Measurements from ENCODE around the gene BANK1. TPM values are rescaled to one million over a fixed set of nuclear protein-coding genes. Genes with fewer than 3 reads are reported as not detected.

The BANK1 gene
- total RNA-seq, 1 experiment from 2014 or later, result 1.1 TPM

- Histone ChIP-seq H3K4ac (ENCODE audit: low read depth, low read length) (no peak overlapping the region), H2BK12ac (ENCODE audit: insufficient read length, low read depth, low read length) (no peak overlapping the region), H3K79me1 (ENCODE audit: insufficient read depth, low read depth, low read length, poor library complexity, severe bottlenecking) (no peaks in the 10 kb centered on the region), H2AFZ (ENCODE audit: low read length) (no peak overlapping the region), H3K4me2 (ENCODE audit: insufficient read depth, insufficient read length, low read length) (no peak overlapping the region), H4K8ac (replicated peaks; ENCODE audit: insufficient read length, low read depth, low read length) (no peak overlapping the region), H3K23ac (ENCODE audit: insufficient read length, low read depth, low read length) (no peak overlapping the region), H3K9me3 (ENCODE audit: control insufficient read depth, low read depth, low read length) (no peaks in the 10 kb centered on the region), H4K20me1 (ENCODE audit: control insufficient read depth, insufficient read depth, insufficient read length) (no peaks in the 10 kb centered on the region), H3K14ac (ENCODE audit: insufficient read depth, low read length) (no peak overlapping the region), H3T11ph (ENCODE audit: low read length) (no peak overlapping the region), H2BK15ac (ENCODE audit: low read depth, low read length) (no peak overlapping the region), H2BK120ac (ENCODE audit: low read depth, low read length, poor library complexity, severe bottlenecking) (no peak overlapping the region), H3K18ac (ENCODE audit: insufficient read length, low read depth, low read length) (no peak overlapping the region), H3K23me2 (ENCODE audit: insufficient read length, low read depth, low read length, poor library complexity, severe bottlenecking) (no peaks in the 10 kb centered on the region), H3K27me3 (ENCODE audit: insufficient read depth, low read length) (no peaks in the 10 kb centered on the region), H3K79me2 (ENCODE audit: insufficient read depth, low read length) (no peaks in the 10 kb centered on the region), H3K9ac (ENCODE audit: extremely low read depth, insufficient read length, low read length) (no peak overlapping the region), H2BK20ac (ENCODE audit: low read depth, low read length, poor library complexity, severe bottlenecking) (no peak overlapping the region), H2BK5ac (ENCODE audit: insufficient read length, low read length) (no peak overlapping the region), H3K4me1 (ENCODE audit: insufficient read depth, low read length) (no peaks in the 10 kb centered on the region), H3K56ac (ENCODE audit: insufficient read length, low read depth, low read length) (no peak overlapping the region), H4K91ac (ENCODE audit: insufficient read length, low read depth, low read length) (no peak overlapping the region), H2AK5ac (ENCODE audit: insufficient read length, low read length) (no peak overlapping the region), H3K27ac (ENCODE audit: insufficient read length, low read depth, low read length) (no peak overlapping the region), H4K5ac (ENCODE audit: insufficient read length, low read depth, low read length) (no peak overlapping the region)
- H3K9me3 Mint-ChIP-seq, result no peaks in the 10 kb centered on the region
- no peak for DNase-seq
- WGBS (ENCODE audit: extremely low coverage, insufficient read length, low lambda C conversion rate), result no CpG with 5 or more reads among the region's 1 CpG
- TF ChIP-seq CTCF (conservative IDR thresholded peaks at IDR 0.05), result no peak
- H3K27ac Mint-ChIP-seq, result no peak overlapping the region
- no peaks in the 10 kb centered on the region for H3K4me1 Mint-ChIP-seq
- H3K36me3 Mint-ChIP-seq (ENCODE audit: insufficient read depth in 1 of 3, low read depth in 3 of 3), result no peaks in the 10 kb centered on the region; a peak in 2 of 7 replicates
- no peak overlapping the region for H3K4me3 Mint-ChIP-seq
- no peaks in the 10 kb centered on the region for H3K27me3 Mint-ChIP-seq (ENCODE audit: low read depth)
Measured at GRCh38 chr4:101843054-101843453, 52.5 kb downstream of the BANK1 start.

Data from H9 (cell line).